OCI-LY1 (cell line): ENCODE results near the gene UROS.

Experiments used
- H2AFZ ChIP-seq: fragments of 200-600 bp; sonication (generic), shearing (Covaris generic); 2 replicates; pipeline ENCODE4 v1.6.0; 2014; ENCODE audit warnings: antibody characterized with exemption, mild to moderate bottlenecking, low read length
- H3F3A ChIP-seq: fragments of 200-600 bp; sonication (generic), shearing (Covaris generic); 2 replicates; pipeline ENCODE4 v1.6.0; 2014; ENCODE audit warnings: mild to moderate bottlenecking, antibody characterized with exemption, low read length, moderate library complexity; ENCODE audit not compliant: insufficient read depth
- H3K27ac ChIP-seq: fragments of 200-600 bp; sonication (generic); 2 replicates; pipeline ENCODE4 v1.5.1; 2014; ENCODE audit warnings: low read length, mixed run types, mild to moderate bottlenecking, low read depth; ENCODE audit not compliant: poor library complexity, severe bottlenecking
- H3K27me3 ChIP-seq: fragments of 200-600 bp; sonication (generic); 2 replicates; pipeline ENCODE4 v1.6.0; 2014; ENCODE audit warnings: antibody characterized with exemption, mild to moderate bottlenecking, low read length, moderate library complexity; ENCODE audit not compliant: insufficient read depth
- H3K36me3 ChIP-seq: fragments of 200-600 bp; sonication (generic); 2 replicates; pipeline ENCODE4 v1.6.1; 2014; ENCODE audit warnings: mild to moderate bottlenecking, antibody characterized with exemption, low read length, moderate library complexity, mixed read lengths; ENCODE audit not compliant: insufficient read depth
- H3K4me1 ChIP-seq: fragments of 200-600 bp; sonication (generic); 2 replicates; pipeline ENCODE4 v1.5.1; 2014; ENCODE audit warnings: mild to moderate bottlenecking, low read length, moderate library complexity; ENCODE audit not compliant: insufficient read depth, severe bottlenecking
- H3K4me2 ChIP-seq: fragments of 200-600 bp; sonication (generic), shearing (Covaris generic); 2 replicates; pipeline ENCODE4 v1.6.1; 2014; ENCODE audit warnings: low read length
- H3K4me3 ChIP-seq: fragments of 200-600 bp; sonication (generic); 2 replicates; pipeline ENCODE4 v1.5.1; 2014; ENCODE audit warnings: low read length, low read depth, mild to moderate bottlenecking, mixed read lengths; ENCODE audit not compliant: poor library complexity, severe bottlenecking
- H3K79me2 ChIP-seq: fragments of 200-600 bp; shearing (Covaris generic); 2 replicates; pipeline ENCODE4 v1.6.1; 2016; ENCODE audit warnings: mixed run types, low read length, mixed read lengths; ENCODE audit not compliant: insufficient read depth
- H3K9ac ChIP-seq: fragments of 200-600 bp; sonication (generic), shearing (Covaris generic); 2 replicates; pipeline ENCODE4 v1.6.1; 2014; ENCODE audit warnings: mild to moderate bottlenecking, low read length, mixed read lengths
- H3K9me2 ChIP-seq: fragments of 200-600 bp; sonication (generic), shearing (Covaris generic); 2 replicates; pipeline ENCODE4 v1.6.1; 2014; ENCODE audit warnings: low read depth, mild to moderate bottlenecking, low read length, mixed read lengths
- H3K9me3 ChIP-seq: fragments of 200-600 bp; shearing (Covaris generic); 2 replicates; pipeline ENCODE4 v1.6.1; 2014; ENCODE audit warnings: low read length, mixed read lengths
- H4K20me1 ChIP-seq: fragments of 200-600 bp; sonication (generic), shearing (Covaris generic); 2 replicates; pipeline ENCODE4 v1.6.0; 2016; ENCODE audit warnings: mild to moderate bottlenecking, low read length; ENCODE audit not compliant: insufficient read depth
- CTCF ChIP-seq: fragments of 200-600 bp; sonication (generic), shearing (Covaris generic); IDR thresholded peaks from 2 replicates; pipeline ENCODE4 v1.5.1; 2017; ENCODE audit warnings: mild to moderate bottlenecking, antibody characterized with exemption, low read length, moderate library complexity, mixed read lengths
- EZH2 ChIP-seq: fragments of 200-600 bp; sonication (generic), shearing (Covaris generic); IDR thresholded peaks from 2 replicates; pipeline ENCODE4 v1.8.0; 2017; ENCODE audit warnings: borderline replicate concordance, mixed run types, mild to moderate bottlenecking, antibody characterized with exemption, low read length, moderate library complexity, mixed read lengths

UROS gene

GRCh38 chr10:125788156-125789034 lies 34.7 kb downstream of the UROS start:
- H3K36me3 ChIP-seq = peaks cover 20% of the 10 kb centered on the region; the same call in 1 of the 2 replicates
- H3F3A ChIP-seq = no peaks in the 10 kb centered on the region
- no peaks in the 10 kb centered on the region for H4K20me1 ChIP-seq
- H3K4me3 ChIP-seq = no peak overlapping the region
- H3K4me2 ChIP-seq = no peak overlapping the region
- TF ChIP-seq EZH2 (no peak), CTCF (no peak)
- H2AFZ ChIP-seq = no peak overlapping the region
- H3K27ac ChIP-seq = no peak overlapping the region
- no peaks in the 10 kb centered on the region for H3K79me2 ChIP-seq
- no peak overlapping the region for H3K9ac ChIP-seq
- H3K4me1 ChIP-seq = no peaks in the 10 kb centered on the region
- H3K9me3 ChIP-seq = no peaks in the 10 kb centered on the region
- no peaks in the 10 kb centered on the region for H3K27me3 ChIP-seq
- no peaks in the 10 kb centered on the region for H3K9me2 ChIP-seq

GRCh38 chr10:125785791-125786190 lies 37.3 kb downstream of the UROS start:
- no peak overlapping the region for H3K4me2 ChIP-seq
- no peaks in the 10 kb centered on the region for H3K9me2 ChIP-seq
- H3K4me1 ChIP-seq = no peaks in the 10 kb centered on the region
- no peaks in the 10 kb centered on the region for H3K9me3 ChIP-seq
- no peaks in the 10 kb centered on the region for H3F3A ChIP-seq
- no peaks in the 10 kb centered on the region for H3K79me2 ChIP-seq
- H3K4me3 ChIP-seq = no peak overlapping the region
- no peaks in the 10 kb centered on the region for H3K27me3 ChIP-seq
- no peaks in the 10 kb centered on the region for H4K20me1 ChIP-seq
- TF ChIP-seq CTCF (no peak), EZH2 (no peak)
- H3K36me3 ChIP-seq = peaks cover 7% of the 10 kb centered on the region; the same call in 1 of the 2 replicates
- H2AFZ ChIP-seq = no peak overlapping the region
- no peak overlapping the region for H3K27ac ChIP-seq
- H3K9ac ChIP-seq = no peak overlapping the region

DNA sequence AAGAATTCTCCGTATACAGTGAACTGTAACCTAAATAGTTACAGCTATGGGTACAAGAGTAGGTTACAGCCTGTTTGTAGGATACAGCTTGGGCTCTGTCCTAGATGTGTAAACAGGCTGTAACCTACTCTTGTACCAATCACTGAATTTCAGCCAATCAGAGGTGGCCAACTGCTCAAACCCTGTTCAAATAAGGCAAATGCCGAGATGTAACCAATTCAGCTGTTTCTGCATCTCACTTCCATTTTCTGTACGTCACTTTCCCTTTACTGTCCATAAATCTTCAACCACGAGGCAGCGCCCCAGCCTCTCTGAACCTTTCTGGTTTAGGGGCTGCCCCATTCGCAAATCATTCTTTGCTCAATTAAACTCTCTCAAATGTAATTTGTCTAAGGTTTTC lies 39.1 kb downstream of the UROS start:
- Histone ChIP-seq H4K20me1 (no peaks in the 10 kb centered on the region), H3K4me3 (no peak overlapping the region), H3K4me2 (no peak overlapping the region), H3F3A (no peaks in the 10 kb centered on the region), H2AFZ (no peak overlapping the region), H3K4me1 (no peaks in the 10 kb centered on the region), H3K9me2 (no peaks in the 10 kb centered on the region), H3K79me2 (no peaks in the 10 kb centered on the region), H3K9ac (no peak overlapping the region), H3K27ac (no peak overlapping the region), H3K36me3 (peaks cover 3% of the 10 kb centered on the region; the same call in 1 of the 2 replicates), H3K9me3 (no peaks in the 10 kb centered on the region), H3K27me3 (no peaks in the 10 kb centered on the region)
- TF ChIP-seq EZH2 (no peak), CTCF (no peak)
